GM19193 (cell line): ENCODE measurements around the gene CMTM5.

ENCODE experiments used
- POLR2A ChIP-seq: IDR thresholded peaks from 4 replicates; pipeline ENCODE4 v1.6.1; 2011; ENCODE audit not compliant: insufficient read depth, insufficient read length; ENCODE audit errors: extremely low read depth

CMTM5 gene

GRCh38 chr14:23392613-23393012 lies 15.8 kb downstream of the CMTM5 start:
- TF ChIP-seq POLR2A = no peak

GRCh38 chr14:23396126-23396525 lies 19.3 kb downstream of the CMTM5 start:
- no peak for TF ChIP-seq POLR2A

- no peak for TF ChIP-seq POLR2A
Observed at GRCh38 chr14:23396781-23397407, 20.0 kb downstream of the CMTM5 start.

DNA sequence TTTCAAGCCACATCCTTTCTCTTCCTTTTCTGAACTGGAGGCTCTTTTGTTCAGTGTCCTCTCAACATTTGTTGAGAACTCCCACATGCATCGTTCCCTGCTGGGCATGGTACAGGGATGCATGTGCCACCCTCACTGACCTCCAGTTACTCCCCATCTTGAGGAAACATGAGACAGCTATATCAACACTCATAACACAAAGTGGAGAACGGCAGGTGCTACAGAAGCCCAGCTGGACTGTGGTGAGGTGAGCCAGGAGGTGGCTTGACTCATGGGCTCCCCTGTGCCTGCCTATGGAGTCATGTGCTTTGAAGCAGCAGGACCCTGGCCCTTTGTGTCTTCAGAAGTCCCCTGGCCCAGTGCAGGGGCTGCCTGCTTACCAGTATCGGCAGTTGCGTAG lies 21.5 kb downstream of the CMTM5 start:
- no peak for TF ChIP-seq POLR2A

GRCh38 chr14:23399136-23399535 lies 22.3 kb downstream of the CMTM5 start:
- no peak for TF ChIP-seq POLR2A

- TF ChIP-seq POLR2A = no peak
Observed at GRCh38 chr14:23399591-23399990, 22.7 kb downstream of the CMTM5 start.

DNA sequence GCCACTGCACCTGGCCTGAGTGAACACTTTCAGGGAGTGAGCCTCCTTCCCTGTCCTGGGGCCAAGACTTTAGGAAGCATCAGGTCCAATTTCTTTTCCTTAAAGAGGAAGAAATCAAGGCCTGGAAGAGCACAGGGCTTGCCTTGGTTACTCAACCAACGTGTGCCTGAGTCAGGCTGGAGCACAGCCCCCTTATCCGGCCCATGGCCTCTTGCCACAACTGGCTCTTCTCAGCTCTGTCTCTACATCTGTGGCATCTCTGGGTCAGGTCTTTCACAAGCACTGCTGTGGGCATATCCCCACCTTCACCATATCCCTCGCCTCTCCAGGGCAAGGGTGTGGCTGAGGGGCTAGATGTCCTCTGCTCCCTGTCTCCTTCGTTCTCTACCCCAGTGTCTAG lies 24.4 kb downstream of the CMTM5 start:
- TF ChIP-seq POLR2A = no peak

DNA sequence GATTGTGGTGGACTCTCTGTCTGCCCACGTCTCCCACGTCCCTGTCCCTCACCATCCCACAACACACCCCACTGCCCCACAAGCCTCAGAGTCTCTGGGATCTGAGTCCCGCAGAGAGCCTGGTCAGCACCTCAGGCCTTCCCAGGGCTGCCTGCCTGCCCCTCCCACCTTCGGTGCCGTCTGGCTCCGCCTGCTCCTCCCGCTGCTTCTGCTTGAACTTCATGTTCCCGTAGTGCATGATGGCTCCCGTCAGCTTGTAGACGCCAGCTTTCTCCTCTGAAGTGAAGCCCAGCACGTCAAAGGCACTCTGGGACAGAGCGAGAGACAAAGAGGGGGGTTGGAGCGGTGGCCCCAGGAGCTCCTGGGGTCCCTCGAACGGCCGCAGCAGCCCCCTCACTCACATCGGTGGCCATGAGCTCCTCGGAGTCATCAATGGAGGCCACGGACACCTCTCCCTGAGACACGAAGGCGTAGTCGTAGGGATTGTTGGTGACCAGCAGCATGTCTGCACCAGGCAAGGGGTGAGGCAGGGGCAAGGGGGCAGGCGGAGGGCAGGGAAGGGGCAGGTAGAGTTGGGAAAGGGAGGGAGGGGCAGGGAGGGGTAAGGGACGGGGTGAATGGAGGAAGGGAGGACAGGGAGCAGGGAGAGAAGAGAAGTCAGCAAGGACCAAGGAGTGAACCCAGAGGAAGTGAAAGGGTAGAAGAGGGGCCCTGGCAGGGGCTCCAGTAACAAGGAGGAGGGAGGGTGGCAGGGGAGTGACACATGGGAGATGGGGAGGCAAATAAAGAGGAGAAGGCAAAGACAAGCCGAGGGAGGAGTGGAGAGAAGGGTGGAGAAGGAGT lies 25.7 kb downstream of the CMTM5 start:
- TF ChIP-seq POLR2A = no peak

DNA sequence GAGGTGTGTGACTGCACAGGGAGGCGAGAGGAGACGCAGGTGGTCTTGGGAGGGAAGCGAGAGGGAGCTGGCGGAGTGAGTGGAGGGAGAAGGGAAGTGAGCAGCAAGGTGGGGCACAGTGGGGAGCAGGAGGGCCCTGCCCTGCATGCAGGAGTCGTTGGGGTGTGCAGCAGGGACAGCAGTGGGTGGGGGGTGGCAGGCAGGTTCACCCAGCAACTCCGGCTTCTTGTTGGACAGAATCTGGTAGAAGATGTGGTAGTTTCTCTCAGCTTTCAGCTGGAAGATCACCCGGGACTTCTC lies 26.2 kb downstream of the CMTM5 start:
- TF ChIP-seq POLR2A = no peak

DNA sequence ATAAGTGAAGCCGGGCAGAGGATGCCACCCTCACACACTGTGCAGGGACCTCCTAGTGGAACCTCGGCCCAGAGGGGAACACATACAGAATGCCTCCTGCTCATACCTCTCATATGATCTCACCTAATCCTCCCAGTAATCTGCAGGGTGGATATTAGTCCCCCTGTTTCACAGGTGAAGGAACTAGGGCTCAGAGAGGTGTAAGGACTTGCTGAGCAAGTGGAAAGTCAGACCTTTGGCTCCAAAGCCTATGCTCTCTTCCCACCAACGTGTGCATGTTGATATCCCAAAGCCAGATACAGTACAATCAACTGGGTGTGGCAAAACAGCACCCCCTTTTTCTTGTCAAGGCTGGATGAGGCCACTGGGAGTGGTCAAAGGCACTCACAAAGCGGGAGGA lies 27.1 kb downstream of the CMTM5 start:
- TF ChIP-seq POLR2A = no peak

GRCh38 chr14:23404331-23404900 lies 27.6 kb downstream of the CMTM5 start:
- TF ChIP-seq POLR2A = no peak

DNA sequence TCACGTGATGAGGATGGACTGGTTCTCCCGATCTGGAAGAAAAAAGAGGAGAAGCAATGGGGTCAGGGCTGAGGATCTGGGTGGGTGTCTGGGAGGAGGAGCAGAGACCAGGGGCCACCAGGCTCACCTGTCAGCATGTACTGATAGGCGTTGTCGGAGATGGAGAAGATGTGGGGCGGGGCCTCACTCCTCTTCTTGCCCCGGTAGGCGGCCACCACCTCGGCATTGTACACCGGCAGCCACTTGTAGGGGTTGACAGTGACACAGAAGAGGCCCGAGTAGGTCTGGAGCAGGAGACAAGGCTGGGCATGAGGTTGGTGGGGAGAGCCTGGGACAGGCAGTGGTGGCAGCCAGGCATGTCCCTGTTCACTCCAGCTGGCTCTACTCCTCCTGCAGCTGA lies 28.2 kb downstream of the CMTM5 start:
- no peak for TF ChIP-seq POLR2A

- no peak for TF ChIP-seq POLR2A
Observed at GRCh38 chr14:23405516-23406025, 28.7 kb downstream of the CMTM5 start.

DNA sequence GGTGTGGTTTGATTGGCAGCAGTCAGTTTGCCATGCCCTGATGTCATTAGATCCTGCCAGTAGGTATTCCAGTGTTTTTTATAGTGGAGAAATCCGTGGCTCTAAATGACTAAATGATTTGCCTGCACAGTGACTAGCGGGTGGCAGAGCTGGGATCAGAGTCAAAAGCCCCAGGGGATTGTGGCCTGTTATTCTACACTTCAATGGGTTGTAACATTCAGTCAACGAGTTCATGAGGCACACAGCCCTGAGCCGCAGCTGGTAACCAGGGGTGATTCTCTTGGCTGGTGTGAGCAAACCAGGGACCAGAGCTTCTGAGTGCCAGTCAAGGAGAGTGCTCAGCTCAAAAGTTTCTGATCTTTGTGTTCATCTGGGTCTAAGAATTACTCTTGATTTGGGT lies 29.4 kb downstream of the CMTM5 start:
- TF ChIP-seq POLR2A = no peak

DNA sequence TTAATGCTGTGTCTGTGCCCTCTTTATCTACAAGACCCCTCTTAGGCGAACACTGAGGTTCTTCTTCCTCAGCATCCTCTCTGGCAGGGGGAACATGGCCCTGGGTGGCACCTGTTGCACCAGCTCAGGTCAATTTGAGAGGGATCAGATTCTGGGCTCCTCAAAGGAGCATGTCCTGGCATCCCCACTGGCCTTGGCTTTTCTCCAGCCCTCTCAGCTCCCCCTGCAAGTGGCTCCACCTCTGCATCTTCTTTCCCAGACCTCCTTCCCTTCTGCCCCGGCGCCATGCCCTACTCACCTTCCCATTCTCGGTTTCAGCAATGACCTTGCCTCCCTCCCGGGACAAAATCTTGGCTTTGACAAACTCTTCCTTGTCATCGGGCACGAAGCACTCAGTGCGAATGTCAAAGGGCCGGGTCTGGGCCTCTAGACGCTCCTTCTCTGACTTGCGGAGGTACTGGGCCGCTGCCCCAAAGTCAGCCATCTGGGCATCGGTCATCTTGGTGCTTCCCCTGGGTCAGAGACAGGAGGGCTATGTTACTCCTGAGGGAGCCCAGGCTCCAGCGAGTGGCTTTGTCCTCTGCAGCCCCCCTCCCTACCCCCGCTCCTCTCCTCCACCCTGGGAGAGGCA lies 30.0 kb downstream of the CMTM5 start:
- TF ChIP-seq POLR2A = no peak
